ENCODE results near the gene PLEKHH2.
A peak's percentile ranks its signal among the peaks of the same experiment; 100 is the strongest.
"Not testable (repeated sequence)": the region's sequence is repeated elsewhere in the genome, so short reads cannot be mapped to it uniquely, and the experiment has no call there.

Gene PLEKHH2

DNA sequence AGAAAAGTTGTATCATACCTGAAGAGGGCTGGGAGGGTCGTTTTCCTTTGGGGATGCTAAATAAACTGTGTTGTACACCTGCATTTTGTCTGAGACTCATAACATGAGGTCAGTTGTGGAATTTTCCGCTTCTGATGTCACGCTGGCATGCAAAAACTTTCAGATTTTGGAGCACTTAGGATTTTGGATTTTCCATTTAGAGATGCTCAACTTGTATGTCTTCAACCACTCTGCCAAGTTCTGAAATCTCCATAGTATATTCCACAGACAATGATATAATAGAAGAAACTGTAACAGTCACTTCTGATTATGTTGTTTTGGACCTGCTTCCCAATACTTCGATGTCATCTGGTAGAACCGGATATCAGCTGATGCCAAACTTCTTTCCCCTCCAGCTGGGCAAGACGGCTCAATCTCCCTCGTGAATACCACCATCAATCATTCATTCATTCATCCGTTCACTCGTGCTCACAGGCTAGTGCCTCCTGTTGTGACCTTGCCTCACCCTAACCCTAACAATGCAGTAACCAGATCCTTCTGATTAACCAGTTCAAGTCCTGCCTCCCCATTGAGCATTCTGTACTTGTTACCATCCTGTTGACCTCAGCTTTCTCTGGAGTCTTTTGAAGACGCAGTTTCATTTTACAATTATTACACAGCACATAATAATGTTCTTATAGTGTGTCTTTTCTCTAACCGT lies 5.3 kb upstream of the PLEKHH2 start:
- no peak for DNase-seq (ENCODE audit: low read depth, low spot score)
- TF ChIP-seq FOXP2 (optimal IDR thresholded peaks at IDR 0.05; ENCODE audit: control extremely low read depth, extremely low read length, insufficient read depth) (no peak), EZH2 (IDR thresholded peaks at IDR 0.05) (no peak), POLR2AphosphoS5 (IDR thresholded peaks at IDR 0.05; ENCODE audit: borderline replicate concordance, low read depth, low read length) (no peak)

DNA sequence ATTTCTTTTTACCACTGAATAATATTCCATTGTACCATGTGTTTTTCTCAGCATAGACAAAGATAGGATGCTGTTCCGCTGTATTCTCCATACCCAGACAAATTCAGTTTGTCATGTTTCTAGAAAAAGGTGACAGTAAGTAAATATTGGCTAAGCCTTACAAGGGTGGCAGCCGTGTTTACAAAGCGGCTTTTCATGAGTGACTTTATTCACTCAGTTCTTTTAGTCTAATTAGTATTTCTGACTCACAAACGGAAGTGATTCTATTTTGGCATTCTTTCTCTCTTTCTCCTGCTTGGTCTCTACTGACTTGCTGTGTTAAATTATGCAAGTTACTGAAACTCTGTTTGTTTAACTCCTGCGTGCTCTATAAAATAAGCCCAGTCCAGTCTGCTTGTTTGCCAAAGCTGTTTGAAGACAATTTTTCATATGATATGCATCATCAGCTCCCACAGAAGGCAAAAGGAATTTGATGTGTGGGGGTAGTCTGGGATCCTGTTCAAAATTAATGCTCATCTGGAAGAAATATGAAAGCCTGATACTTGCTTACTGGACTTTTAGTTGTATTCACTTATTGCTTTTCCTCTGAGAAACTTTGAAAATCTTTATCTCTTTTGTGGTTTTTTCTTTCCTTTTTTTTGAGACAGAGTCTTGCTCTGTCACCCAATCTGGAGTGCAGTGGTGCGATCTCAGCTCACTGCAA lies 2.3 kb upstream of the PLEKHH2 start:
- H3K9me3 ChIP-seq (ENCODE audit: low read depth, low read length) = no peaks in the 10 kb centered on the region
- no peak for DNase-seq (ENCODE audit: low read depth, low spot score)
- H3K9ac ChIP-seq (ENCODE audit: insufficient read length) = no peak overlapping the region
- H3K27ac ChIP-seq = peak overlapping the region; percentile 5; the same call in 1 of the 2 replicates
- H3K36me3 ChIP-seq (ENCODE audit: insufficient read depth, low read length) = no peaks in the 10 kb centered on the region
- TF ChIP-seq POLR2AphosphoS5 (IDR thresholded peaks at IDR 0.05; ENCODE audit: borderline replicate concordance, low read depth, low read length) (no peak), FOXP2 (optimal IDR thresholded peaks at IDR 0.05; ENCODE audit: control extremely low read depth, extremely low read length, insufficient read depth) (no peak), EZH2 (IDR thresholded peaks at IDR 0.05) (no peak)
- H3K4me3 ChIP-seq = peak overlapping the region; percentile 22

More for the DNA sequence above, 5.3 kb upstream of the PLEKHH2 start:
- Histone ChIP-seq H3K4me3 (no peak overlapping the region), H3K9ac (ENCODE audit: insufficient read length) (no peak overlapping the region), H3K9me3 (ENCODE audit: low read depth, low read length) (no peaks in the 10 kb centered on the region), H3K27ac (no peak overlapping the region), H3K36me3 (ENCODE audit: insufficient read depth, low read length) (no peaks in the 10 kb centered on the region)

DNA sequence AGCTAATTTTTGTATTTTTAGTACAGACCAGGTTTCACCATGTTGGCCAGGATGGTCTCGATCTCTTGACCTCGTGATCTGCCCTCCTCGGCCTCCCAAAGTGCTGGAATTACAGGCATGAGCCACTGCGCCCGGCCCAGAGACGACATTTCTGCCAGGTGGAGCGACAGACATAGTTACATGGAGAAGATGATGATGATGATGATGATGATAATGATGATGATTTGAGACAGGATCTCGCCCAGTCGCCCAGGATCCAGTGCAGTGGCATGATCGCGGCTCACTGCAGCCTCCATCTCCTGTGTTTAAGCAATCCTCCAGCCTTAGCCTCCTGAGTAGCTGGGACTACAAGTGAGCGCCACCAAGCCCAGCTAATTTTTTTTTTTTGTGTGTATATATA lies 907 bp upstream of the PLEKHH2 start:
- not testable (repeated sequence) for H3K4me3 ChIP-seq; H3K27ac ChIP-seq; H3K9ac ChIP-seq (ENCODE audit: insufficient read length); H3K9me3 ChIP-seq (ENCODE audit: low read depth, low read length); DNase-seq (ENCODE audit: low read depth, low spot score); H3K36me3 ChIP-seq (ENCODE audit: insufficient read depth, low read length)

DNA sequence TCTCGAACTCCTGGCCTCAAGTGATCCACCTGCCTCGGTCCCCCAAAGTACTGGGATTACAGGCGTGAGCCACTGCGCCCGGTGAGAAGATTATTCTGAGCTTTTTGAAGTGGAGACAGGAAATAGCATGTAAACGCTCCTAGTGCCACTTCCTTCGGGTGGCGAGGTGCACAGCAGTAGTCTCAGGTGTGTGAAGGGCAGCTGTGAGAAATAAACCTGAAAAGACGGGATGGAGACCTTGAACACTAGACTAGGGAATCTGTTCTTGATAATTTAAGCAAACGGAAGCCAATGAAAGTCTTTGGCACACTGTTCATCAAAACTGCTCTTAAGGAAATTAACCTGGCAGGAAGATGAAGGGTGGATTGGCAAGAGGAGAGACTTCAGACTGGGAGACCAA lies 439 bp upstream of the PLEKHH2 start:
- Histone ChIP-seq H3K4me3 (peak overlapping the region; percentile 82), H3K9me3 (ENCODE audit: low read depth, low read length) (no peaks in the 10 kb centered on the region), H3K9ac (ENCODE audit: insufficient read length) (no peak overlapping the region), H3K27ac (no peak overlapping the region), H3K36me3 (ENCODE audit: insufficient read depth, low read length) (no peaks in the 10 kb centered on the region)
- no peak for TF ChIP-seq FOXP2 (optimal IDR thresholded peaks at IDR 0.05; ENCODE audit: control extremely low read depth, extremely low read length, insufficient read depth)
- no peak for TF ChIP-seq POLR2AphosphoS5 (IDR thresholded peaks at IDR 0.05; ENCODE audit: borderline replicate concordance, low read depth, low read length)
- TF ChIP-seq EZH2 (IDR thresholded peaks at IDR 0.05) = no peak
- DNase-seq (ENCODE audit: low read depth, low spot score) = no peak

DNA sequence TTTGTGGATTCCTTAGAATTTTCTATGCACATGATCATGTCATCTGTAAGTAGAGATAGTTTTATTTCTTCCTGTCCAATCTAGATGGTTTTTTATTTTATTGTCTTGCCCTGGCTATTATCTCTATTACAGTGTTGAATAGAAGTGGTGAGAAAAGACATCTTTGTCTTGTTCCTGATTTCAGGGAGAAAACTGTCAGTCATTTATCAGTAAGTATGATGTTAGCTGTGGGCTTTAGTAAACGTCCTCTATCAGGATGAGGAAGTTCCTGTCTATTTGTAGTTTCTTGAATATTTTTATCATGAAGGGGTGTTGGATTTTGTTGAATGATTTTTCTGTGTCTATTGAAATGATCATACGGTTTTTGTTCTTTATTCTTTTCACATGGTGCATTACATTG lies 5.3 kb downstream of the PLEKHH2 start:
- TF ChIP-seq POLR2AphosphoS5 (IDR thresholded peaks at IDR 0.05; ENCODE audit: borderline replicate concordance, low read depth, low read length) = no peak
- no peak for TF ChIP-seq EZH2 (IDR thresholded peaks at IDR 0.05)
- TF ChIP-seq FOXP2 (optimal IDR thresholded peaks at IDR 0.05; ENCODE audit: control extremely low read depth, extremely low read length, insufficient read depth) = no peak

DNA sequence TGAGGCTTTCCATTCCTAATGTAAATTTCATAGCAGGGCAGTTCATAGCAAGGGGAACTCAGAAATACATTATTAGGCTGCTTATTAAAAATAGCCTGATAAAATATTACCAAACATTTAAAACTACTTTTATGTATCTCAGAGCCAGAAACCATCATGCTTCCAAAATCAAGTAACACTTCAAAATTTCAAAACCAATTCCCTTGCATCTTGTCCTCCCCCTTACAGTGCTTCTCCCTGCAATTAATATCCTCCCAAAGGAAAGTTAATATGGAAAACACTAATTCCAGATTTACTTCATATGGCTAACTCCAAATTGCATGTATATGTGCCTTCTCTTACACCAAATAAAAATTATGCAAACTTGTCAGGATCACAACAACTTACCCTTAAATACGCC lies 6.6 kb downstream of the PLEKHH2 start:
- H3K27ac ChIP-seq = no peak overlapping the region
- no peaks in the 10 kb centered on the region for H3K36me3 ChIP-seq (ENCODE audit: insufficient read depth, low read length)
- TF ChIP-seq FOXP2 (optimal IDR thresholded peaks at IDR 0.05; ENCODE audit: control extremely low read depth, extremely low read length, insufficient read depth) (no peak), EZH2 (IDR thresholded peaks at IDR 0.05) (no peak), POLR2AphosphoS5 (IDR thresholded peaks at IDR 0.05; ENCODE audit: borderline replicate concordance, low read depth, low read length) (no peak)
- no peaks in the 10 kb centered on the region for H3K9me3 ChIP-seq (ENCODE audit: low read depth, low read length)
- H3K9ac ChIP-seq (ENCODE audit: insufficient read length) = no peak overlapping the region
- DNase-seq (ENCODE audit: low read depth, low spot score) = no peak
- no peak overlapping the region for H3K4me3 ChIP-seq

More for the DNA sequence above, 5.3 kb downstream of the PLEKHH2 start:
- Histone ChIP-seq H3K4me3 (no peak overlapping the region), H3K36me3 (ENCODE audit: insufficient read depth, low read length) (no peaks in the 10 kb centered on the region), H3K27ac (no peak overlapping the region), H3K9ac (ENCODE audit: insufficient read length) (no peak overlapping the region), H3K9me3 (ENCODE audit: low read depth, low read length) (no peaks in the 10 kb centered on the region)
- DNase-seq (ENCODE audit: low read depth, low spot score) = no peak

DNA sequence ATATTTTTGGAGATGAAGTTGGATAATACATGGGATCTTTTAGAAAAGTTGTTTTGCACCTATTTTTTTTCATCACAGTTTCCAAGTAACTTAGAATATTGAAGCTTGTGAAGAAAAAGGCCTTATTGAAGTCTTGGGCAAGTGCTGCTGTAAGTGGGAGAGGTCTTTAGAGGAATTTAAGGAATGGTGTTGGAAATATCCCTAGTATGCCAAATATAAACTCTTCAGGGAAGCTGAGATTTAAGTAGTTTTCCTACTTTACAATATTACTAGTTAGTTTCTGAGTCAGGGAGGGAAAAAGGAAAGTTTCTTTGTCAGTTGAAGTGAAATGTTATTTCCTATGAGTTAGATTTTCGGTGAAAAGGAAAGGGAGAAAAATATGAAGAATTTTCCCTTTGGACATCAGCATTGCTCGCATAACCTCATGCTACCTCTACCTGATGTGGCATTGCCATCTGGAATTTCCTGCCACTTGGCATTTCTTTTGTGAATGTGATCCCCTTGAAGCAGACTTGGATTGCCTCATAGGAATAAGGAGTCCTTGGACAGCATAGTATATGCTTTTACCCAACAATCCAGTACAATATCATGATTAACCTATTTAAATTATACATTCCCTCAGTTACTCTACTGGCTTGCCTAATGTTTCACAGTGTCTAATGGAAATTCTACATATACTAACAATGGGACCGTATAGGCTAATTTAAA lies 12.1 kb downstream of the PLEKHH2 start:
- TF ChIP-seq EZH2 (IDR thresholded peaks at IDR 0.05) (no peak), POLR2AphosphoS5 (IDR thresholded peaks at IDR 0.05; ENCODE audit: borderline replicate concordance, low read depth, low read length) (no peak), FOXP2 (optimal IDR thresholded peaks at IDR 0.05; ENCODE audit: control extremely low read depth, extremely low read length, insufficient read depth) (no peak)
- Histone ChIP-seq H3K36me3 (ENCODE audit: insufficient read depth, low read length) (no peaks in the 10 kb centered on the region), H3K9ac (ENCODE audit: insufficient read length) (no peak overlapping the region), H3K27ac (no peak overlapping the region), H3K4me3 (no peak overlapping the region), H3K9me3 (ENCODE audit: low read depth, low read length) (no peaks in the 10 kb centered on the region)
- DNase-seq (ENCODE audit: low read depth, low spot score) = no peak

DNA sequence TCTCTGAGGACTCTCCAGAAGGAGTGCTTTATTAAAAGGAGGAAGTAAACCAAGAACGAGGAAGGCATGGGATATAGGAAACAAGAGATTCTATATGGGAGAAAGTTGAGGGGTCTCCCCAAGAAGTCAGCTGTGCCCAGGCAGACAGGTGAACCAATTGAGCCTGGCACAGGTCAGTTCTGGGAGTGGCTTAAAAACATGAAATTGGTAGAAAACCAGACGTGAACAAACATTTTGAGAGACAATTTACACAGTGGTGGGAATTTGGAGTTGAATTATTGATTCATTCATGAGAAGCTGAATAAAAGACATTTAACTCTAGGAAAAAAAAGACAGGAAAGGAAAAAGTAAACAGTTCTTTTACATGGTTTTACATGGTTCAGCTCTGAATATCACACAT lies 16.4 kb downstream of the PLEKHH2 start:
- H3K9ac ChIP-seq (ENCODE audit: insufficient read length) = no peak overlapping the region
- no peak overlapping the region for H3K4me3 ChIP-seq
- H3K9me3 ChIP-seq (ENCODE audit: low read depth, low read length) = no peaks in the 10 kb centered on the region
- TF ChIP-seq FOXP2 (optimal IDR thresholded peaks at IDR 0.05; ENCODE audit: control extremely low read depth, extremely low read length, insufficient read depth) (no peak), POLR2AphosphoS5 (IDR thresholded peaks at IDR 0.05; ENCODE audit: borderline replicate concordance, low read depth, low read length) (no peak)
- no peak for DNase-seq (ENCODE audit: low read depth, low spot score)
- no peaks in the 10 kb centered on the region for H3K36me3 ChIP-seq (ENCODE audit: insufficient read depth, low read length)
- H3K27ac ChIP-seq = no peak overlapping the region

All from SK-N-MC (cell line).